Esophagus muscularis mucosa (tissue), 4 donors: ENCODE results near the gene CELF2. TPM values are rescaled to one million over a fixed set of nuclear protein-coding genes. Genes with fewer than 3 reads are reported as not detected.

ENCODE experiments used
- DNase-seq: peaks from one replicate; pipeline ENCODE4 v3.0.0-alpha.2; 2017; ENCODE audit errors: extremely low spot score
- H3K27ac ChIP-seq, 4 donors: fragments of 200-600 bp; sonication (generic); replicated peaks in 1 of 4; 1 replicate in 3 of 4; 2 replicates in 1 of 4; pipeline ENCODE4 v1.5.1; 2016 to 2019; ENCODE audit warnings: mild to moderate bottlenecking in 1 of 4
- H3K27me3 ChIP-seq, 4 donors: fragments of 200-600 bp; sonication (generic); one replicate each; pipeline versions ENCODE4 v1.5.1 to v1.6.0; 2016 to 2019
- H3K36me3 ChIP-seq, 4 donors: fragments of 200-600 bp; sonication (generic); one replicate each; pipeline ENCODE4 v1.5.1; 2016 to 2019
- H3K4me1 ChIP-seq, 4 donors: fragments of 200-600 bp; sonication (generic); one replicate each; pipeline ENCODE4 v1.5.1; 2016 to 2019
- H3K4me3 ChIP-seq, 4 donors: fragments of 200-600 bp; sonication (generic); 1 replicate in 2 of 4; 2 replicates in 2 of 4; pipeline ENCODE4 v1.5.1; 2016 to 2019; ENCODE audit warnings: mild to moderate bottlenecking in 4 of 4, moderate library complexity in 1 of 4
- H3K9me3 ChIP-seq, 4 donors: fragments of 200-600 bp; sonication (generic); 1 replicate in 3 of 4; 2 replicates in 1 of 4; pipeline ENCODE4 v1.5.1; 2016 to 2019
- EP300 ChIP-seq: sonication (generic); formaldehyde crosslinking; IDR thresholded peaks from one replicate; pipeline ENCODE4 v1.6.1; 2017; ENCODE audit warnings: antibody characterized with exemption
- POLR2A ChIP-seq: fragments of 450-650 bp; IDR thresholded peaks from one replicate; pipeline ENCODE4 v1.6.1; 2017; ENCODE audit warnings: antibody characterized with exemption, moderate library complexity, mild to moderate bottlenecking, low read depth
- POLR2AphosphoS5 ChIP-seq, 2 donors: sonication (generic); formaldehyde crosslinking; IDR thresholded peaks; one replicate each; pipeline ENCODE4 v1.6.1; 2017; ENCODE audit warnings: antibody characterized with exemption in 2 of 2
- WGBS: methylation state at CpG from one replicate; pipeline ENCODE4 v1.1.5; 2018; 5-methylcytosine and 5-hydroxymethylcytosine counted together
- intact Hi-C: fragments of 100-400 bp; cut with DNase I; formaldehyde crosslinking; loops from one replicate; pipeline ENCODE4 v1.15.1; 2023
- total RNA-seq, 4 donors: library from RNA; depleted of rRNA; stranded (reverse); fragments of >200 nt; gene quantifications; one replicate each; pipeline versions ENCODE4 v1.1.0 to v1.2.1, GENCODE V29; 2016
- TF ChIP-seq, protein P1 (sequence below), 3 experiments: fragments of 200-600 bp in 2 of 3; fragments of 450-650 bp in 1 of 3; sonication (generic) in 2 of 3; IDR thresholded peaks; one replicate each; pipeline ENCODE4 v1.5.1; 2017 to 2019; ENCODE audit warnings: antibody characterized with exemption in 3 of 3, mild to moderate bottlenecking in 2 of 3, moderate library complexity in 1 of 3

CELF2 gene
- total RNA-seq, 4 donors from 2014 or later = 81.8 to 128 (median 104) TPM

DNA sequence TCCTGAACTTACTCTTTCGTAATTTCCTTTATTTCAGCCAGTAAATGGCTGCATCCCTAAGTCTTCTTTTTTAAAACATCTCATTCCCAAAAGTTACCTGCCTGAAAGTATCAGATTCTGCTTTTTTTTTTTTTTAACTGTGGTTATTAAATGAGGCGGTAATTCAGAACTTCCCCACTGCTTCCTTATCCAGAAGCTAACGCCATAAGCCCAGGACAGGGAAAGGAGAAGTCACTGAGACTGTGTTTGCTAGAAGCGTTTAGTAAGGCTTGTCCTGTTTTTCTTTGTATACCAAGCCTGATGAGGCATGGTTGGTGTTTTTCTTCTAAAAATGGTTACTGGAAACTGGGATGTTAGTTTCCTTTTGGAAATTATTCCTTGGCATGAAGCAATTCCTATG, 197.8 kb downstream of the CELF2 start:
- DNase-seq = no peak
- H3K36me3 ChIP-seq = peaks cover 3 to 17% (median 9%) of the 10 kb centered on the region in 4 donors
- H3K27me3 ChIP-seq = no peaks in the 10 kb centered on the region
- no peaks in the 10 kb centered on the region for H3K9me3 ChIP-seq
- no peak overlapping the region for H3K4me3 ChIP-seq
- no peak overlapping the region for H3K27ac ChIP-seq
- whole genome bisulfite sequencing = 71% methylated on average over 4 of the region's 4 CpGs
- TF ChIP-seq POLR2A (no peak), POLR2AphosphoS5 (IDR thresholded peaks at IDR 0.05) (no peak), EP300 (no peak)
- TF ChIP-seq, protein P1, sequence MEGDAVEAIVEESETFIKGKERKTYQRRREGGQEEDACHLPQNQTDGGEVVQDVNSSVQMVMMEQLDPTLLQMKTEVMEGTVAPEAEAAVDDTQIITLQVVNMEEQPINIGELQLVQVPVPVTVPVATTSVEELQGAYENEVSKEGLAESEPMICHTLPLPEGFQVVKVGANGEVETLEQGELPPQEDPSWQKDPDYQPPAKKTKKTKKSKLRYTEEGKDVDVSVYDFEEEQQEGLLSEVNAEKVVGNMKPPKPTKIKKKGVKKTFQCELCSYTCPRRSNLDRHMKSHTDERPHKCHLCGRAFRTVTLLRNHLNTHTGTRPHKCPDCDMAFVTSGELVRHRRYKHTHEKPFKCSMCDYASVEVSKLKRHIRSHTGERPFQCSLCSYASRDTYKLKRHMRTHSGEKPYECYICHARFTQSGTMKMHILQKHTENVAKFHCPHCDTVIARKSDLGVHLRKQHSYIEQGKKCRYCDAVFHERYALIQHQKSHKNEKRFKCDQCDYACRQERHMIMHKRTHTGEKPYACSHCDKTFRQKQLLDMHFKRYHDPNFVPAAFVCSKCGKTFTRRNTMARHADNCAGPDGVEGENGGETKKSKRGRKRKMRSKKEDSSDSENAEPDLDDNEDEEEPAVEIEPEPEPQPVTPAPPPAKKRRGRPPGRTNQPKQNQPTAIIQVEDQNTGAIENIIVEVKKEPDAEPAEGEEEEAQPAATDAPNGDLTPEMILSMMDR (IDR thresholded peaks at IDR 0.05) = no peak
- H3K4me1 ChIP-seq = peaks cover 25 to 47% (median 36%) of the 10 kb centered on the region in 4 donors
- intact Hi-C loops = no loop called here

DNA sequence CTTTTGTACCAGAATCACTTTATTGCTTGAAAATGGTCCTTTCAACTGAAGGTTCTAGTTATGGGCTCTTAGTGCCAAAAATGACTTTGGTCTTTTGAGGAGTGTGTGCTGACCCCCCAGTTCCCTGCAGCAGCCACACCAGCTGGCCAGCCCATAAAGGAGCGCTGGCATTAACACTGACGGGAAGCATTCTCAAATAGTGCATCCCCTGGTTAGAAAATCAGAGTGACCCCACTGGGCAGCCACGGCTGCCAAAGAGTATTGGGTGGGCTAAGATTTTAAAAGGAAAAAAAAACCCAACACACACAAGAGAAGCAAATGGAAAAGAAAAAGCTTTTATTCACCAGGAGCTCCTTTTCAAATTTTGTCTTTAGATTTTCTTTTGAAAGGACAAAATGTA, 199.8 kb downstream of the CELF2 start:
- intact Hi-C loops = no loop called here
- Histone ChIP-seq H3K9me3 (no peaks in the 10 kb centered on the region), H3K27ac (no peak overlapping the region), H3K27me3 (no peaks in the 10 kb centered on the region), H3K4me1 (peaks cover 7 to 30% (median 26%) of the 10 kb centered on the region in 4 donors), H3K36me3 (peaks cover 3 to 17% (median 9%) of the 10 kb centered on the region in 4 donors), H3K4me3 (no peak overlapping the region)
- TF ChIP-seq POLR2AphosphoS5 (IDR thresholded peaks at IDR 0.05) = no peak
- TF ChIP-seq POLR2A = no peak
- no peak for TF ChIP-seq EP300
- TF ChIP-seq, protein P1 (IDR thresholded peaks at IDR 0.05) = no peak
- 97% methylated on average over 3 of the region's 3 CpGs for WGBS
- no peak for DNase-seq

DNA sequence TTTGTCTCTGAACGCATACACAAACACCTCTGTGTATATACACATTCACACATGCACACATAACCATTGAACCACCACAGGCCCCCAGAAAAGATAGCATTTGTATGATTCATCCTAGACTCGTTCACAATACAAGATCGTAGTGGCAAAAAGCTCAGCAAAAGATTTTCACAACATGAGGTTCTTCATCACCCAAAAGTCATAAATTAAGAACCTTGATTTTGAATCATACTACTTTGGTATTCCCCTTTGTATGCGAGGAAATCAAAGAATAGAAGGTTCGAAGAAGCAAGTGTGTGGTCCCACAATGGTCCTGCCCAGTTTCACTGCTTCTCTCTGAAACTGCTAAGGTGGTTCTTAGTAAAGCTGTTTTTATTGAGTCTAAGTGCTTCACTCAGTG, 200.7 kb downstream of the CELF2 start:
- Histone ChIP-seq H3K27me3 (no peaks in the 10 kb centered on the region), H3K36me3 (peaks cover 3 to 23% (median 9%) of the 10 kb centered on the region in 4 donors), H3K4me3 (no peak overlapping the region), H3K27ac (no peak overlapping the region), H3K4me1 (peaks cover 0 to 21% (median 20%) of the 10 kb centered on the region in 4 donors), H3K9me3 (no peaks in the 10 kb centered on the region)
- TF ChIP-seq, protein P1 (IDR thresholded peaks at IDR 0.05) = no peak
- TF ChIP-seq POLR2A = no peak
- WGBS = 80% methylated on average over 5 of the region's 5 CpGs
- intact Hi-C loops = no loop called here
- no peak for DNase-seq

DNA sequence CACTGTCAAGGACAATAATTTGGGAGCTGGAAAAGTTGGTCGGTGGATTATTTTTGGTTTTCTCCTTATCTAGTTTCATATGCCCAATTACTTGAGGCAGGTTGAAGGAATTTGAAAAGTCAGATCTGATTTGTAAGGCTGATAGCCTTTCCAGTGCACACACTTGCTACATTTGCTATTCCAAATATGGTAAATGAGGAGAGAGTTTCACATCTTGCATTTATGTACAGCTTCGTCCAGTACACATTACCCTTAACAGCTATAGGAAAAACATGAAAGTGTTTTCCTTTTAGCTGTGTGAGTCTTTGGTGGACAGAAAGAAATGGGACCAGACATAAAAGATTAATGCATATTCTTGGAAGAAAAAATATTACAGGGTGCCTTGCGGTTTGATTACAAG, 201.8 kb downstream of the CELF2 start:
- Histone ChIP-seq H3K27ac (no peak overlapping the region), H3K4me3 (no peak overlapping the region), H3K9me3 (no peaks in the 10 kb centered on the region), H3K36me3 (peaks cover 0 to 20% (median 9%) of the 10 kb centered on the region in 4 donors), H3K27me3 (no peaks in the 10 kb centered on the region), H3K4me1 (peaks cover 2 to 25% (median 22%) of the 10 kb centered on the region in 4 donors)
- DNase-seq = no peak
- TF ChIP-seq, protein P1 (IDR thresholded peaks at IDR 0.05) = no peak
- no peak for TF ChIP-seq EP300
- TF ChIP-seq POLR2AphosphoS5 (IDR thresholded peaks at IDR 0.05) = no peak
- 73% methylated on average over 3 of the region's 3 CpGs for WGBS
- intact Hi-C loops = no loop called here

DNA sequence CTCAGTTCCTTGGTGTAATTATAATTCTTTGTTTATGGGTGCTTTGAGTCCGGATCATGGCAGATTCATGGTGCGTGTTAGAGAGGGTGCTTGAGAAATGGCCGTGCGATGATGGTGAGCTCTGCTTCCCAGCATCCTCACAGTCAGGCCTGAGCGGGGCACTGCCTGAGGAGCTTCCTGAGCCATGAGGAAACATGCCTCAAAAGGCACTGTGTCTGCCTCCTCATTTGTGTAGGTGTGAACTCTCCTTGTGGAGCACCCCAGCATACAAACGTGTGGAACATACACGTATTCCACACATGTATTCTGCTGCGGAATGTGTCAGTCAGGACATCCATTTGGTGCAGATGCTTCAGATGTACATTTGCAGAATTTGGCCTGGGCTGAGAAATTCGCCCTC, 205.4 kb downstream of the CELF2 start:
- TF ChIP-seq POLR2A (no peak), EP300 (no peak), POLR2AphosphoS5 (IDR thresholded peaks at IDR 0.05) (no peak)
- TF ChIP-seq, protein P1 (IDR thresholded peaks at IDR 0.05) = no peak
- DNase-seq = no peak
- intact Hi-C loops = no loop called here
- H3K9me3 ChIP-seq = no peaks in the 10 kb centered on the region
- no peak overlapping the region for H3K27ac ChIP-seq
- H3K4me1 ChIP-seq = peaks cover 7 to 33% (median 26%) of the 10 kb centered on the region in 4 donors
- WGBS = 81% methylated on average over 9 of the region's 9 CpGs
- H3K36me3 ChIP-seq = peaks cover 0 to 25% (median 9%) of the 10 kb centered on the region in 4 donors
- no peaks in the 10 kb centered on the region for H3K27me3 ChIP-seq
- H3K4me3 ChIP-seq = no peak overlapping the region
